Activated CD4-positive, alpha-beta T cell treated with anti-CD3 and anti-CD28 coated beads, Interleukin-2, amount 10 ng/mL, durations not matched to agents 24 days and 14 days (primary cell): Measurements from ENCODE around the gene TCEAL2. TPM values are rescaled to one million over a fixed set of nuclear protein-coding genes. Genes with fewer than 3 reads are reported as not detected.

ENCODE experiments used
- DNase-seq: peaks from one replicate; pipeline ENCODE4 v3.0.0; 2022
- H3K27ac Mint-ChIP-seq: one replicate; pipeline ENCODE4 v1.8.0; 2022; ENCODE audit warnings: mild to moderate bottlenecking, mixed read lengths
- H3K27me3 Mint-ChIP-seq: one replicate; pipeline ENCODE4 v1.8.0; 2022; ENCODE audit warnings: mixed read lengths
- H3K36me3 Mint-ChIP-seq: one replicate; pipeline ENCODE4 v1.8.0; 2022; ENCODE audit warnings: low read depth, mild to moderate bottlenecking, mixed read lengths
- H3K4me1 Mint-ChIP-seq: one replicate; pipeline ENCODE4 v1.8.0; 2021; ENCODE audit warnings: mixed read lengths
- H3K4me3 Mint-ChIP-seq: one replicate; pipeline ENCODE4 v1.8.0; 2022; ENCODE audit warnings: mild to moderate bottlenecking, moderate library complexity, mixed read lengths
- H3K9me3 Mint-ChIP-seq: one replicate; pipeline ENCODE4 v1.8.0; 2021; ENCODE audit warnings: mixed read lengths
- intact Hi-C: fragments of 100-400 bp; cut with micrococcal nuclease; formaldehyde crosslinking; loops from one replicate; pipeline ENCODE4 v1.15.1; 2023
- total RNA-seq: library from RNA; stranded (reverse); gene quantifications from 2 replicates; pipeline ENCODE4 v1.2.3, GENCODE V29; 2022

TCEAL2 gene
- total RNA-seq, 1 donor from 2014 or later = not detected

DNA sequence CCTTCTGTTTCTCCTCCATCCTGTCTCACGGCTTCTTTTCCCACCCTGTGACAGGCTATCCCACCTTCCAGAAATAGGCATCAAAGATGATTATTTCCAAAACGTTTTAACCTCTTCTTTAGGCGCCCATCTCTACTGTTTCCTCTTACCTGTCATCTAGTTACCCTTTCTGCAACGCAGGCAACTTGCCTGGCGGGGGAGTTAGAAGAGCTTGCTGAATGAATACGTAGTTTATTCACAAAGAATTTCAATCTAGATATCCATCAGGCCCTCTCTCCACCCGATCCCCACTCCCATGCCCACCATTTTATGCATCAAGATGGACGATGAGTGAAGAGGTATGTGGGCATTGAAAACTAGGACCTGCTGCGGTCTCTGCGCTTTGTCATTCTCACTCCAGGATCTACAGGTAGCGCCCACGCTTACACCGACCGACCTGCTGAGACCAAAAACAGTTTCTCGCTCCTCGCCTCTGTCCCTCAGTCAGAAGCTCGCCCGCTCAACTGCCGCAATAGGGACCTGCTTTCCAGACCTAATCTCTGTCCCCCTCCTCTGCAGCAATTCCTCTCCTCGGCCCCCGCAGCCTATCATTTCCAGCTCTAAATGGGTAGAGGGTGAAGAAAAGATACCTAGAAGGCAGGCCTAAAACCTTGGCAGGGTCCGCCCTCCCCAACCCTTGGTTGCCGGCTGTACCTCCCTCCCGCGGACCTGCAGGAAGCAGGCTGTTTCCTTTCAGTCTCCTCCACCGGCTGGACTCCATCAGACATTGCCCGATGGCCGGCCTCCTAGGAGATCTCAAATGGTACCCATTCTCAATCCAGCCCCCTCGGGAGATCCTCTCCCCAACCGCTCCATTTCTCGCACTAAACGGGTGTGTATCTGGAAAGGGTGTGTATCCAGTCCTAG lies 29.7 kb downstream of the TCEAL2 start:
- Mint-ChIP-seq H3K27ac (peak overlapping the region; percentile 90), H3K9me3 (no peaks in the 10 kb centered on the region), H3K27me3 (peaks cover 1% of the 10 kb centered on the region), H3K36me3 (no peaks in the 10 kb centered on the region), H3K4me3 (peak overlapping the region; percentile 97), H3K4me1 (peaks cover 12% of the 10 kb centered on the region)
- DNase-seq = peak; percentile 62
- intact Hi-C loops = no loop called here

DNA sequence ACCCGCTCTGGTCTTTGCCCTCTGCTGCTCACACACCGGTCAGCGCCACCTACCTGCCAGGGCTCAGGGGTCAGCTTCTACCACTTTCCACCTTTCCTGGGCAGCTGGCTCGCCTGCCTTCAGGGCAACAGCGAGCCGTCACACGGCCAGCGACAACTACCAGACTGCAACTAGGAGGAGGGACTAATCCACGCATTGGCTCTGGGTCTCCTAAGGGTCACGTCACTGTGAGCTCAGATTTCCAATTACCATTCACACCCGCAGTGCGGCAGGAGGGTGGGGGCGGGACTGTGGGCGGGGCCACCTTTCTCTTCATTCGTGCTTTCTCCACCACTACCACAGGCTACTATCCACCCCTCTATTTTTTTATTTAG lies 30.3 kb downstream of the TCEAL2 start, which contains the start of gene BEX5:
Gene BEX5, minus strand, starts transcription at position 172 of the 374 bp plus-strand sequence. CDS start 1,712 bp downstream, outside the sequence.
- peak; percentile 78 for DNase-seq
- intact Hi-C loops = no loop called here
- H3K27ac Mint-ChIP-seq = peak within 1 kb of the TSS; percentile 90
- H3K9me3 Mint-ChIP-seq = no peaks in the 10 kb centered on the region
- H3K36me3 Mint-ChIP-seq = no peaks in the 10 kb centered on the region
- peak within 1 kb of the TSS; percentile 97 for H3K4me3 Mint-ChIP-seq
- peaks cover 12% of the 10 kb centered on the region for H3K4me1 Mint-ChIP-seq
- peaks cover 1% of the 10 kb centered on the region for H3K27me3 Mint-ChIP-seq

Other genes with a start within 250 kb of the TCEAL2 start
- gene ZMAT1, start 193.7 kb upstream of the TCEAL2 start, total RNA-seq = 0.57 and 0.75 TPM in 2 replicates
- gene TCEAL6, start 16.8 kb downstream of the TCEAL2 start, total RNA-seq = not detected in 2 replicates
- gene BEX5, start 30.3 kb downstream of the TCEAL2 start, total RNA-seq = 0.71 and 0.98 TPM in 2 replicates
- not detected in 2 replicates for gene TCP11X1, start 89.6 kb downstream of the TCEAL2 start, total RNA-seq
- gene NXF2, start 121.5 kb downstream of the TCEAL2 start, total RNA-seq = not detected in 2 replicates